D721Med (cell line): ENCODE measurements around the gene ELL.

Experiments
- DNase-seq: peaks from one replicate; pipeline ENCODE4 v3.0.0; 2011; ENCODE audit warnings: low spot score; ENCODE audit not compliant: insufficient read length
- FAIRE-seq: peaks from 2 replicates; lab custom pipeline; 2011; peaks lifted over from hg19 to GRCh38; lab: Jason Lieb, UNC
- TF ChIP-seq, protein P1 (sequence below): IDR thresholded peaks from 2 replicates; pipeline ENCODE4 v1.5.1; 2012; ENCODE audit warnings: mild to moderate bottlenecking, control low read depth; ENCODE audit not compliant: insufficient read depth; ENCODE audit errors: missing control alignments

ELL gene

DNA sequence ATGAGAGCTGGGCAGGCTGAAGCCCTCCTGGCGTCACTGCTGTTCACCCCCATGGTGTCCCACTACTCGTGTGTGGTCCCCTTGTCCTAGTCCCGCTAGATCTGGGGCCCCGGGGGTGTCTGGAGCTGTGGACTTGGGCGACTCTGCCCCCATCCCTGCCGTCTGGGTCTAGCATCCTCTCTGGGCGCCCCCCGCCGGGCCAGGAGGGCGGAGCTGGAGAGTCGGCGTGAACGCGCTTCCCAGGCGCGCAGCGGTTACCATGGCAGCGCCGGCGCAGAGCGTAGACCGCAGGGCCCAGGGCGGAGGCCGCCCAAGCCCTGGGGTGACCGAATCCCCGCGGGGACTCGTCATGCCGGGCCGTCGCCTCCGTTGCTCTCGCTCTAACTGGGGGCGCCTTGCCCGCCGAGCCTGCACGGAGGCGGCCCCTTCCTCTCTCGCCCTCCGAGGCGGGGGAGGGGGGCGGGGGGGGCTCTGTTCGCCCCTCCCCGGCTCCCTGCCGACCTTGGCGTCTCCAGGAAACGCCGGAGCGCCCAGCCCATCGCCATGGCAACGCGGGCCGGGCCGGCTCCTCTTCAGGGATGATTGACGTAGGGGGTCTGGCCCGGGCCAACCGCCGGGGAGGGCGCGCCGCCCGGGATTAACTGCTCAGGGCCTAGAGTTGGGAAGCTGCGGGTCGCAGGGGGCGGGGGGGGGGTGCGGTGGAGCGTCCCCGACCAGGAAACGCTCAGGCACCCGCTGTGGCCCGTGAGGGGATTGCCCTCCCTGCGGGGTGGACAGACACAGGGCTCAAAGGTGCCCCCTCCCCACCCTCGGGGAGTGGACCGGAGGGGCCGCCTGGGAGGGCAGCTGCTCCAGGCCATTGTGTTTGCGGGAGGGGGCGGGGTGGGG, 92.8 kb downstream of the ELL start:
- FAIRE-seq (no peak), DNase-seq (peak; percentile 92)
- TF ChIP-seq, protein P1, sequence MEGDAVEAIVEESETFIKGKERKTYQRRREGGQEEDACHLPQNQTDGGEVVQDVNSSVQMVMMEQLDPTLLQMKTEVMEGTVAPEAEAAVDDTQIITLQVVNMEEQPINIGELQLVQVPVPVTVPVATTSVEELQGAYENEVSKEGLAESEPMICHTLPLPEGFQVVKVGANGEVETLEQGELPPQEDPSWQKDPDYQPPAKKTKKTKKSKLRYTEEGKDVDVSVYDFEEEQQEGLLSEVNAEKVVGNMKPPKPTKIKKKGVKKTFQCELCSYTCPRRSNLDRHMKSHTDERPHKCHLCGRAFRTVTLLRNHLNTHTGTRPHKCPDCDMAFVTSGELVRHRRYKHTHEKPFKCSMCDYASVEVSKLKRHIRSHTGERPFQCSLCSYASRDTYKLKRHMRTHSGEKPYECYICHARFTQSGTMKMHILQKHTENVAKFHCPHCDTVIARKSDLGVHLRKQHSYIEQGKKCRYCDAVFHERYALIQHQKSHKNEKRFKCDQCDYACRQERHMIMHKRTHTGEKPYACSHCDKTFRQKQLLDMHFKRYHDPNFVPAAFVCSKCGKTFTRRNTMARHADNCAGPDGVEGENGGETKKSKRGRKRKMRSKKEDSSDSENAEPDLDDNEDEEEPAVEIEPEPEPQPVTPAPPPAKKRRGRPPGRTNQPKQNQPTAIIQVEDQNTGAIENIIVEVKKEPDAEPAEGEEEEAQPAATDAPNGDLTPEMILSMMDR, result no peak

GRCh38 chr19:18428173-18428786, 93.6 kb downstream of the ELL start:
- FAIRE-seq (no peak), DNase-seq (no peak)
- TF ChIP-seq, protein P1, result no peak

DNA sequence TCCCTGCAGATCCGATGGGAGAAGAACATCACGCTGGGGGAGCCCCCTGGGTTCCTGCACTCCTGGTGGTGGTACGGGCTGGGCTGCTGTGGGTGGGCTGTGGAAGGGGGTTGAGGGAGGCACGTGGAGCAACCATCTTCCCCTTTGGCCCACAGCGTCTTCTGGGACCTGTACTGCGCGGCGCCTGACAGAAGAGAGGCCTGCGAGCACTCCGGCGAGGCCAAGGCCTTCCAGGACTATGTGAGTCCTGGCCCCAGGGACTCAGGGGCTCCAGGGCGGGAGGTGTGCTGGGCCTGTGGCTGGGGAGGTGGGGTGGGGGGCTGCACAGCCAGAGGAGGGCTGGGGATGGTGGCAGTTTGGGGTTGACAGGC, 94.1 kb downstream of the ELL start:
- TF ChIP-seq, protein P1, result no peak
- DNase-seq (no peak), FAIRE-seq (no peak)

- DNase-seq (no peak), FAIRE-seq (no peak)
- TF ChIP-seq, protein P1, result no peak
Measured at GRCh38 chr19:18427080-18427742, 94.7 kb downstream of the ELL start.

GRCh38 chr19:18426416-18426767, 95.5 kb downstream of the ELL start:
- TF ChIP-seq, protein P1, result no peak
- FAIRE-seq (no peak), DNase-seq (no peak)

GRCh38 chr19:18425515-18426415, 96.1 kb downstream of the ELL start:
- DNase-seq (no peak), FAIRE-seq (no peak)
- TF ChIP-seq, protein P1, result no peak
